HG03108 (cell line): ENCODE measurements around the gene ELOVL6.
"Not testable (repeated sequence)": the region's sequence is repeated elsewhere in the genome, so short reads cannot be mapped to it uniquely, and the experiment has no call there.

Experiments used
- ATAC-seq: cut with Tn5 transposase; IDR thresholded peaks from one replicate; pipeline ENCODE4 v1.9.1; 2021; ENCODE audit warnings: moderate library complexity; ENCODE audit not compliant: unreplicated experiment

ELOVL6 gene

GRCh38 chr4:110198435-110199416 is at the start of gene ELOVL6:
Gene ELOVL6, minus strand, starts transcription at chr4:110198615. Its CDS starts 280 bp downstream, at chr4:110198335.
- peak; percentile 16 for ATAC-seq

GRCh38 chr4:110248100-110248499 is 49.7 kb upstream of the ELOVL6 start:
- no peak for ATAC-seq

- no peak for ATAC-seq
Measured at GRCh38 chr4:110247591-110247990, 49.2 kb upstream of the ELOVL6 start.

GRCh38 chr4:110245577-110245976 is 47.2 kb upstream of the ELOVL6 start:
- no peak for ATAC-seq

- ATAC-seq = no peak
Measured at GRCh38 chr4:110236324-110236723, 37.9 kb upstream of the ELOVL6 start.

GRCh38 chr4:110233581-110233980 is 35.2 kb upstream of the ELOVL6 start:
- not testable (repeated sequence) for ATAC-seq

GRCh38 chr4:110231869-110232268 is 33.5 kb upstream of the ELOVL6 start:
- no peak for ATAC-seq

- ATAC-seq = no peak
Measured at GRCh38 chr4:110229266-110229665, 30.9 kb upstream of the ELOVL6 start.

GRCh38 chr4:110224812-110225211 is 26.4 kb upstream of the ELOVL6 start:
- ATAC-seq = no peak

- no peak for ATAC-seq
Measured at GRCh38 chr4:110224142-110224541, 25.7 kb upstream of the ELOVL6 start.

GRCh38 chr4:110218935-110219334 is 20.5 kb upstream of the ELOVL6 start:
- not testable (repeated sequence) for ATAC-seq

- not testable (repeated sequence) for ATAC-seq
Measured at GRCh38 chr4:110217181-110217580, 18.8 kb upstream of the ELOVL6 start.

- ATAC-seq = no peak
Measured at GRCh38 chr4:110216129-110216528, 17.7 kb upstream of the ELOVL6 start.

GRCh38 chr4:110211770-110212061 is 13.3 kb upstream of the ELOVL6 start:
- no peak for ATAC-seq

GRCh38 chr4:110211007-110211769 is 12.8 kb upstream of the ELOVL6 start:
- peak; percentile 59 for ATAC-seq

GRCh38 chr4:110208419-110208818 is 10.0 kb upstream of the ELOVL6 start:
- no peak for ATAC-seq

- no peak for ATAC-seq
Measured at GRCh38 chr4:110207233-110207632, 8.8 kb upstream of the ELOVL6 start.

GRCh38 chr4:110202024-110202423 is 3.6 kb upstream of the ELOVL6 start:
- no peak for ATAC-seq

- no peak for ATAC-seq
Measured at GRCh38 chr4:110201502-110201901, 3.1 kb upstream of the ELOVL6 start.

- ATAC-seq = no peak
Measured at GRCh38 chr4:110200689-110201088, 2.3 kb upstream of the ELOVL6 start.

- ATAC-seq = no peak
Measured at GRCh38 chr4:110198049-110198434, 373 bp downstream of the ELOVL6 start.

- peak; percentile 3 for ATAC-seq
Measured at GRCh38 chr4:110197529-110198042, 829 bp downstream of the ELOVL6 start.
